Occipital lobe (tissue), 2 donors: ENCODE data around the gene DNAJC30. TPM values are rescaled to one million over a fixed set of nuclear protein-coding genes. Genes with fewer than 3 reads are reported as not detected.
A peak's percentile ranks its signal among the peaks of the same experiment; 100 is the strongest.
"Not testable (repeated sequence)": the region's sequence is repeated elsewhere in the genome, so short reads cannot be mapped to it uniquely, and the experiment has no call there.

ENCODE experiments used
- DNase-seq: peaks from one replicate; lab custom pipeline; 2025; lab: John Stamatoyannopoulos, UW
- total RNA-seq: library from RNA; depleted of rRNA; stranded (reverse); fragments of >200 nt; gene quantifications from one replicate; pipeline ENCODE4 v1.2.3, GENCODE V29; 2014

Gene DNAJC30
- total RNA-seq = 3.1 TPM

DNA sequence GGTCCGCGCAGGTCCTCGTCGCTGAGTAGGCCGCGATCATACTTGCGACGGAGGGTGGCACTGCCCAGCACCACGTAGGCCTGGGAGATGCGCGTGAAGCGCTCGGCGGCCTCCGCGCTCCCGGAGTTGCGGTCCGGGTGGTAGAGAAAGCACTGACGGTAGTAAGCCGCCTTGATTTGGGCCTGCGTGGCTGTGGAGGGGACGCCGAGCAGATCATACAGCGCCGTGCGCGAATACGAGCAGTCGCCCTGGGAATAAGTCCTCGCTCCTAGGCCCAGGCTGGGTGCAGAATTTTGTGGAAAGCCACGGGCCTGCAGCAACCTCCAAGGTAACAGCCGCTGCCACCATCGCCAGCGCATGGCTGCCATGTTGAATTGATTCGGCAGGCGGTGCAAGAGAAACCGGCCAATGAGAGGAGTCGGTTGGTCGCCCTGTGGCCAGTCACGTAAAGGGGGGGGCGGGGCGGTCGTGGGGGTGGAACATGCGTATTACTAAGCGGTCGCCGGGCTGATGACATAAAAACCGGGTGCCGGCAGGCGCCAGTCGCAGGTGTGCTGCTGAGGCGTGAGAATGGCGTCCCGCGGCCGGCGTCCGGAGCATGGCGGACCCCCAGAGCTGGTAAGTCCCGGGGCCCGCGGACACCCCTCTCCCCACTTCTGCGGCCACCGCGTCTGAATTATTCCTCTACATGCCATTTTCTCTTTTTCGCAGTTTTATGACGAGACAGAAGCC lies at the start of gene DNAJC30, which contains the start of gene BUD23:
TSS of gene DNAJC30 (minus strand) at position 398 of the 732 bp plus-strand sequence. CDS start at position 368, 30 bp downstream.
TSS of gene BUD23 (plus strand) at position 542 of the 732 bp plus-strand sequence. CDS start at position 571, 29 bp downstream.
- peak; percentile 96 for DNase-seq

DNA sequence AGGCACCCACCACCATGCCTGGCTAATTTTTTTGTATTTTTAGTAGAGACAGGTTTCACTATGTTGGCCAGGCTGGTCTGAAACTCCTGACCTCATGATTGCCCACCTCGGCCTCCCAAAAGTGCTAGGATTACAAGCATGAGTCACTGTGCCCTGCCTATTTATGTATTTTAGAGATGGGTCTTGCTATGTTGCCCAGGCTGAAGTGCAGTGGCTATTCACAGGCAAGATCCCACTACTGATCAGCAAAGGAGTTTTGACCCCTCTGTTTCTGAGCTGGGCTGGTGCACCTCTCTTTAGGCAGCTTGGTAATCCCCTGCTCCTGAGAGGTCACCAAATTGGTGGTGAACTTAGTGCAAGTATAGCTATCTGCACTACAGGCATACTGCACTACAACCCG lies 49.1 kb upstream of the DNAJC30 start:
- DNase-seq = no peak

DNA sequence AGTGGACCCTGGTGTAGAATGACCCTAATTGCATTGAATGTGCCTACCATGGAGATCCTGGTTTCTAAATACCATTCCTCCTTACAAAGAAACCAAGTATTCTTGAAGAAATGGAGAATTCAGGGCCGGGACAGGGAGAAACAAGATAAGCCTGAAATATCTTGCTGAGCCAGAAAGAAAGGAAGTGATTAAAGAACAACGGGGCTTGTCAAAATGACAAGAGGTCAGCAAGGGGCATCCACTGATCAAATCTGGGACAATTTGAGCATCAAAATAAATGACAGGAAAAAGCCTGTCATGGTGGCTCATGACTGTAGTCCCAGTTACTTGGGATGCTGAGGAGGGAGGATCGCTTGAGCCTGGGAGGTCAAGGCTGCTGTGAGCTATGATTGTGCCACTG lies 47.2 kb upstream of the DNAJC30 start:
- no peak for DNase-seq

DNA sequence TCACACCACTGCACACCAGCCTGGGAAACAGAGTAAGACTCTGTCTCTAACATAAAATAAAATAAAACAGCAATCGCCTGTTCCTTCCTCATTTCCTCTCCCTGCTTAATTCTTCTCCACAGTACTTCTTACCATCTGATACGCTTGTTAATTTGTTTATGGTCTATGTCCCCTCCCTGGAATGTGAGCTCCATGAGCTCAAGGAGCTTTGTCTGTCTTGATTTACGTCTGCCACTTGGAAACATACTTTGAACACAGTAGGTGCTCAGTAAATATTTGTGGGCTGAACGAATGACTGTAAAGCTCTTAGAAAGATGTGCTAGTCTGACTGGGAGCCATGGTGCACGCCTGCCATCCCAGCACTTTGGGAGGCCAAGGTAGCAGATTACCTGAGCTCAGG lies 45.3 kb upstream of the DNAJC30 start:
- no peak for DNase-seq

DNA sequence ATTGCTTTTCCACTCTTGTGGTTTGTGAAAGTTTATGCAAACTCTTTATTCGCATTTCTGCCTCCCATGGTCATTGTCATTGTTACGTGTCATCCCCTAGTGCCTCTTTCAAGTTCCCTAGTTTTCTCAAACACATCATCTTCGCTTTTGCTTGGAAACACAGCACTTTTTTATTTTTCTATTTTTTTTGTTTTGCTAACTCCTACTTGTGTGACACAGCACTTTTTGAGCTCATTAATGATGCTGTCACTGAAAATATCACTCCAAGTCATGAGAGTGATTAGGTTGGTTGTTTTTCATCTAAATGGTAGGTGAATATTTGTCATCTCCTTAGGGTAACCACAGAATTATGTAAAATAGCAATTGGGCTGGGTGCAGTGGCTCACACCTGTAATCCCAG lies 44.7 kb upstream of the DNAJC30 start:
- DNase-seq = no peak

DNA sequence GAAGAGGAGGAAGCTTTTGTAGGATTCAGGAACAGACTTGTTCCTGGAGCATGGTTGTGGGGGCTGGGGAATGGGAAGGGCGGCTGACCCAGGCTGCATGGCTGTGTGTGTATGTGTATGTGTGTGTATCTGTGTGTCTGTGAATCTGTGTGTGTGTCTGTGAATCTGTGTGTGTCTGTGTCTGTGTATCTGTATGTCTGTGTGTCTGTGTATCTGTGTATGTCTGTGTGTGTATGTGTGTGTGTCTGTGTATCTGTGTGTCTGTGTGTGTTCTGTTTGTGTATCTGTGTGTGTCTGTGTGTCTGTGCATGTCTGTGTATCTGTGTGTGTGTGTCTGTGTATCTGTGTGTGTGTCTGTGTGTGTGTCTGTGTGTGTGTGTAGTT lies 42.8 kb upstream of the DNAJC30 start:
- DNase-seq = no peak

DNA sequence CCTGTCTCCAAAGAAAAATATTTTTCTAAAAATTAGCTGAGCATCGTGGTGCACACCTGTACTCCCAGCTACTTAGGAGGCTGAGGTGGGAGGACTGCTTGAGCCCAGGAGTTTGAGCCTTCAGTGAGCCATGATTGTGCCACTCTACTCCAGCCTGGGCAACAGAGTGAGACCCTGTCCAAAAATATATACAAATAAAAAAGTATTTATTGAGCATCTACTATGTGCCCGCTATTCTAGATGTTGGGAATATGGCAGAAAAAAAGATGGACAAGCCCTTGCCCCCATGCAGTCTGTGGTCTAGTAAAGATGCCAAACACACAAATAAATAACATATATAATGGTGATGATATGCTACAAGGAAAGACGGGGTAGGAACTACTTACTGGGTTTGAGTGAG lies 40.6 kb upstream of the DNAJC30 start:
- DNase-seq = no peak

DNA sequence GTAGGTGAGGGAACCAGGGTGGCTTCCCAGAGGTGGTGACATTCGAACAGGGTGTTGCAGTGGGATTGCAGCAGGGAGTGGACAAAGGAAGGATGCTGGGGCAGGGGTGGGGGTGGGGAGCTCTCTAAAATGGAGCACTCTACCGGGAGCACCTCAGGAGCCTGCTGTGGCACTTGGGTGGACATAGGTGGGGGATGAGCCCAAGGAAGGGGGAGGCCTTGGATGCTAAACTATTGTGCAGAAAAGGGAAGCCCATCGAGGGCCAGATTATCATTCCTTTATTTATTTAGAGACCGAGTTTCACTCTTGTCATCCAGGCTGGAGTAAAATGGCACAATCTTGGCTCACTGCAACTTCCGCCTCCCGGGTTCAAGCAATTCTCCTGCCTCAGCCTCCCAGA lies 39.5 kb upstream of the DNAJC30 start:
- no peak for DNase-seq

DNA sequence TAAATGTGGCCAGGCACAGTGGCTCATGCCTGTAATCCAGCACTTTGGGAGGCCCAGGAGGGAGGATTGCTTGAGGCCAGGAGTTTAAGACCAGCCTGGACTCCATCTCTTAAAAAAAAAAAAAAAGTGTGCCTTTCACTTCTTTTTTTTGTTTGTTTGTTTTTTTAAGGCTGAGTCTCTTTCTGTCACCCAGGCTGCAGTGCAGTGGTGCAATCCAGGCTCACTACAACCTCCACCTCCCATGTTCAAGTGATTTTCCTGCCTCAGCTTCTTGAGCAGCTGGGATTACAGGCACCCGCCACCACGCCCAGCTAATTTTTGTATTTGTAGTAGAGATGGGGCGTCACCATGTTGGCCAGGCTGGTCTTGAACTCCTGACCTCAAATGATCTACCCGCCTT lies 38.9 kb upstream of the DNAJC30 start:
- not testable (repeated sequence) for DNase-seq

DNA sequence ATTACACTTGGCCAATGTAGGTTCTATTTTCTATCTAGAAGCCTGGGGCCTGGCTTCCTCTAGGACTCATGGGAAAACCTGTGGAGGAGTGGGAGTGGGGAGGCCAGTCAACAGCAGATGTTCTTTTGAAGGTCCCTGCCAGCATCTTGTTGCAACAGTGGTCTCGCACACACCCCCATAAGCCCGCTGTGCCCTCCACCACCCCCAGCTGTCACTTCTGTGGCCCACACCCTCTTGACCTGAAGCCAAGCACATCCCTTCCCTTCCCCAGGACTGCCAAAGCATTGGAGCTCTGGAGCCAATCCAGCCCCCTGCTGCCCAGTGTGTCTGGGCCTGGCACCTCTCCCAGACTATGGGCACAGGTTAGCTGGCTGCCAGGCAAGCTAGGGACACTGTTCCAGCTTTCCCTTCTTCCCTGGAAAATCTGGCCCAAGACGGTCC lies 38.1 kb upstream of the DNAJC30 start:
- peak; percentile 60 for DNase-seq

DNA sequence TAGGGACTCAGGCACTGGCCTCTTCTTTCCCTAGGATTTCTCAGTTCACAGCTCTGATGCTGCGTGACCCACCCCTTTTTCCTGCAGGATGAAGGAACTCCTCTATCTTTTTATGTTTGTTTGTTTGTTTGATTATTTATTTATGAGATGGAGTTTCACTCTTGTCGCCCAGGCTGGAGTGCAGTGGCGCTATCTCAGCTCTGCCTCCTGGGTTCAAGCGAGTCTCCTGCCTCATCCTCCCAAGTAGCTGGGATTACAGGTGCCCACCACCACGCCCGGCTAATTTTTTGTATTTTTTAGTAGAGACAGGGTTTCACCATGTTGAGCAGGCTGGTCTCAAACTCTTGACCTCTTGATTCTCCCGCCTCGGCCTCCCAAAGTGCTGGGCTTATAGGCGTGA lies 37.2 kb upstream of the DNAJC30 start:
- not testable (repeated sequence) for DNase-seq

DNA sequence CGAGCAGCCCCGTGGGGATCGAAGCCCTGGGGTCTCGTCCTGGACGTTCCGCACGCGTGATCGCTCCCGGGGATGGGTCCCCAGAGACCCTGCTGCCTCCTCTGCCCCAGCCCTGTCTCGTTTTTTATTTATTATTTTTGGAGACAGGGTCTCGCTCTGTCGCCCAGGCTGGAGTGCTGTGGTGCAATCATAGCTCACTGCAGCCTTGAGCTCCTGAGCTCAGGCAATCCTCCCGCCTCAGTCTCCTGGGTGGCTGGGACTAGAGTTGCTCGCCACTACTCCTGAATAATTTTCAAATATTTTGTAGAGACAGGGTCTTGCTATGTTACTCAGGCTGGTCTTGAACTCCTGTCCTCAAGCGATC lies 36.5 kb upstream of the DNAJC30 start:
- DNase-seq = no peak

DNA sequence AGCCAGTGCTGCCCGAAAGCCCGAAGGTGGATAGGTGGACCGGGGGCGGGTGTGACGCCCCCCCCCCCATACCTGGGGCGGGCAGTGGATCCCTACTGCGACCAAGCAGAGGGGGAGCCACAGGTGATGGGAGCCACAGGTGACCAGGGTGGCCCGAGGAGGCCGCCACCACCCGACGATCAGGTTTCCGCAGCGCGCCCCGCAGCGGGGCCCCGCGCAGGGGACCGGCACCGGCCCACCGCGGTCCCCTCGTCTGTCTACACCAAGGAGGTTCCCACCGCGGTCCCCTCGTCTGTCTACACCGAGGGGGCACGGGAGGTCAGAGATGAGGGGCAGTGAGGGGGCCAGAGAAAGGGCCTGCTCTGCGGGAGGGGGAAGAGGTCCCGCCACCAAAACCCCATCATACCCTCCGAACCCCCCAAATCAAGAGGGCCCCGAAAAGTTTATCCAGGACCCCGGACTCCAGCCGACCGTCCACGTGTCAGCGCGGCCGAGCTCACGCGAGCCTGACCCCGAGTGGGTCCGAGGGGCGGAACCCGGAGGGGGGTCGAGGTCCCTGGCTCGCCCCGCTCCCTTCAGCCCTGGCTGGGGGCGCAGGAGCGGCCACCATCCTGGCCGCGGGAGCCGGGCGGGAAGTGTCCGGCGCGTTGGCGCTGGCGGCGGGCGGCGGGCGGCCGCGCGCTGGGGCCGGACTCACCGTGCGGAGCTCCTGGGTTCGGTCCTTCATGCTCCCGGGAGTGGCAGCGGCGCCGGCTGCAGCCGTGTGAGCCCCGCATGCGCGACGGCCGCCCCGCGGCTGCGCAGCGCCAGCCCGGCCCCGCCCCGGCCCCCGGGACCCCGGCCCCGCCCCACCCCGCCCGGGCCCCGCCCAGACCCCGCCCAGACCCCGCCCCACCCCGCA lies 35.9 kb upstream of the DNAJC30 start, which contains the start of gene STX1A:
TSS of gene STX1A (minus strand) at position 765 of the 901 bp plus-strand sequence. CDS start at position 727, 38 bp downstream.
- DNase-seq = peak; percentile 38

DNA sequence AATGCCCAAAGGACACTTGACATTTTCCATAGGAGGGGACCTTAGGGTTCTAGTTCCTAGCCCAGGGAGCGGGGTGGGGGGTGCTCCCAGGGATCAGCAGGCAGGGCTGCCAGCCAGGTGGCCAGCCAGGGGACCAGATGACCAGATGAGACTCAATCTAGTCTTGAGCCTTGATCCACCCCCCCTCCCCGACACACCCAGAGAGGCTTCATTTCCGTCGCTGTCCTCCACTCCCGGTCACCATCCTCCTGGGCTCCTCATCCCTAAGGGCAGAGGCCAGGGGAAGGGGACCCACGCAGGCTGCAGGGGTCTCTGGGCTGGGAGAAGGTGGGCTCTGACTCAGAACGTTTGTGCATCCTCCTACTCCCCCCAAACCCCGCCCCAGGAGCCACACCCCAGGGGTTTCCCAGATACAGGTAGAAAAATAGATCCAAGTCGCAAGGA lies 35.2 kb upstream of the DNAJC30 start:
- no peak for DNase-seq

DNA sequence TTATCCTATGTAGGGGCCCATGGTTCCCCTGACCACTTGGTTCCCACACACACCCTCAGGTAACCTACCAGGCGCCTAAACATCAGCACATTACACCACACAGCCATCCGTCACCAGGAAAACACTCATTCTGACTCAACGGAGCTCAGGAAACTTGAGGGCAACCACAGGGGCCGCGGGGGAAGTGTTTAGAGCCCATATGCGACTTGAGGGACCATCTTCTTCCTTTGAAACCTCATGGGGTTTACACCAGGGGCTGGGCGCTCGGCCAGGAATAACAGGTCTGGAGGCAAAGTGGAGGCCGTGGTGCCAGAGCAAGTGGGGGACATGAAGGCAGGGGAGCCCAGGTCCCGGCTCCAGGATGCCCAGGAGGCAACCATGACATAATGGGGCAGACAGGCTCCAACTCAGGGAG lies 34.7 kb upstream of the DNAJC30 start:
- peak; percentile 17 for DNase-seq

DNA sequence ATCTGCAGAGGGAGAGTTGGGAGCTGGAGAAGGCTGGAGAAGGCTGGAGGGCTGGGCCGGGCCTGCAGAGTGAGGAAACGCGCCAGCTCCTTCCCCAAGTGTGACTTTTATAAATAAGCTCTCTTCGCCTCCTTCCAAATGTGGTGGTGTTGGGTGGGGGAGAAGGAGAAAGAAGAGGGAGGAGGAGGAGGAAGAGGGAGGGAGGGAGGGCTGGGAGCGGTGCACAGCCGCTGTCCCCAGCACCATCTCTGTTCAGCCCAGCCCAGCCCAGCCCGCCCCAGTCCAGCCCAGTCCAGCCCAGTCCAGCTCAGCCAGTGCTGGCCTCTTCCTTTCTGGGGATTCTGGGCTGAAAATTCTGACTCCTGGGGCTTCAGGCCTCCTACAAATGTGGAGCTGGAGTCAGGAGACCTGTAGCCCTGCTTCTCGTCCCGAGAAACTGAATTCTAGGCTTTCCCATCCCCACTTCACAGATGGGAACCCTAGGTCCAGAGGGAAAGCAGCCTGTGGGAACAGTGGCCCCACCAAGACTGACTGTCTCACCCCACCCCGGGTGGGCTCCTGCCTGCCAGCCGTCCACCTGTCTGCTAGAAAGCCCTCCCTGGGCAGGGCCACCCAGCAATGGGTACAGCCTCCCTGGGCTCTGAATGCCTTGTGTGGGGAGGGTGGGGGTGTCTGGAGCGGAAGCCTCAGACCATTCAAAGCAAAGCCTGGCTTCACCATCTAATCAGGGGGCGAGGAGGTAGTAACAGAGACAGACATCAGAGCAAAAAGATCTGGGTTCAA lies 34.0 kb upstream of the DNAJC30 start:
- DNase-seq = peak; percentile 66

DNA sequence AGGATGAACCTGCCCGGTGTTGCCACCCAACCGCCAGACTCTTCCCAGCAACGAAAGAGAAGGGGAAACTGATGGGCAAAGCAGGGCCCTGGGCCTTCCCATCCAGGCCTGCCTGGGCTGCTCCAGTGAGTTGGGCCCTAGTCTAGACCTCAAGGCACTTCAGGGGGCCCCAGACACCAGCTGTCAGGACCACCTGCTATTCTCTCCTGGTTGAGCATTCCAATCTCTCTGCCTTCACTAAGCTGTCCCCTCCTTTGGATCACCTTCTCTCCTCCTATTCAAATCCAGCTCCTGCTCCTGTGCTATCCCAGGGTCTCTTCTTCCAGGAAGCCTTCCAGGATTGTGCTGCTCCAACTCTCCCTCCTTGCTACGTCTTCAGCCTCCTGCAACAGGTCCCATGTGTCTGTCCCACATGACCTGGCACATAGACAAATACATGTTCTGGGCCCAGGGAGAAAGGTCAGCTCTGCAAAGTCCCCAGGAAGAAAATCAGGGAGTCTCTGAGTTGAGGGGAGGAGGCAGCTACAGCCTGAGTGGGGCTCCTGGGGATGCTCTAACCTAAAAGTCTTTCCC lies 33.2 kb upstream of the DNAJC30 start:
- DNase-seq = no peak

DNA sequence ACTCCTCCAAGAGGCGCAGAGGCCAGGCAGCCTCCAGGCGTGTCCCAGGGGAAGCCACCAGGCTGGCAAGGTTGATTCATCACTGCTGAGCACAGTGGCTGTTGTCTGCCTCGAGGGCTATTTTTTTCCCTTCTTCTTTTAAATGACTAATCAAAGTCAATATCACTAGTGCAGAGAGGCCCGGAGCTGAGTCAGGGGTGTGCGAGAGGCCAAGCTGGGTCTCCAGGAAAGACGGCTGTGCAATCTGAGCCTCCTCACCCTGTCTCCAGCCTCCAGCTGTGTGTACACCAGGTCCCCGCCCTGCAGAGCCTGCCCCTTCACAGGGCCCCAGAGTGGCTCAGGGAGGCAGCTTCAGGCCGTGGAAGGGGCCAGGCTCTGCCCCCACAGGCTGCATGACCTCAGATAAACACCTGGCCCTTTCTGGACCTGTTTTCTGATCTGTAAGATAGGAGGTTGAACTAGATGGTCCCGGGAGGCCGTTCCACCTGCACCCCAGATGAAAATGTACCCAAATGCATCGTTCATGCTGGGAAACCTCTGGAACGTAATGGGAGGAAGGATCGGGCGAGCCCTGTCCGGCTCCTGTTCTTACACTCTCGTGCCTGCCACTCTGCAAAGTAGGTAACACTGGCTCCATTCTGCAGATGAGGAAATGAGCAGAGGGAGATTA lies 32.5 kb upstream of the DNAJC30 start:
- DNase-seq = no peak

DNA sequence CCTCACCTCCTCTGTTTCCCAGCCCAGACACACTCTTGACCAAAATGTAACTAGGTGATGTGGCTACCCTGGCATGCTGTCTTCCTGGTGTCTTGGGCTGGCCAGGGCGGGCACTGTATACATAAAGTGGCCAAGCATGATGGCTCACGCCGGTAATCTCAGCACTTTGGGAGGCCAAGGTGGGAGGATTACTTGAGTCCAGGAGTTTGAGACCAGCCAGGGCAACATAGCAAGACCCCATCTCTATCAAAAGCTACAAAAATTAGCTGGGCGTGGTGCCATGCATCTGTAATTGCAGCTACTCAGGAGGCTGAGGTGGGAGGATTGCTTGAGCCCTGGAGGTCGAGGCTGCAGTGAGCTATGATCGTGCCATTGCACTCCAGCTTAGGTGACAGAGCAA lies 30.1 kb upstream of the DNAJC30 start:
- DNase-seq = not testable (repeated sequence)

DNA sequence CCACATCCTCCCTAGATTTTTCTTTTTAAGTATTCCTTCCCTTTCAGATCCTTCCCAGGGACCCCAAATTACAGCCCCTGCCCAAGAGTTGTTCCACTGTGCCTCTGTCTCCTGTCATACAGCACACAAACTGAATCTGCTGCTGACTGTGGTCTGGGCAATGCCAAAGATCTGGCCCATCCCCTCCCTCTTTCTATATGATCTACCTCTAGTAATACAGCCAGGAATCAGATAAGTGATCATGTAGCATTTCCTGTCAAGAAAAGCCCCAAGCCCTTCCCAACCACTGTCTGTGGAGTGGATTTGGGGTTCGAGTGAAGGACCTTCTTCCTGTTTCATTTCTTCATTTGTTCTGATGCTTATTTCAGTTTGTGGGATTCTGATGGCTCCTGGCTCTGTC lies 29.5 kb upstream of the DNAJC30 start:
- no peak for DNase-seq
